PC-9 (cell line): Measurements from ENCODE around the gene RBMS3.

Experiments used
- CTCF ChIP-seq: fragments of 200-600 bp; sonication (generic); conservative IDR thresholded peaks from 2 replicates; pipeline ENCODE4 v1.6.1; 2017; ENCODE audit warnings: mixed run types, antibody characterized with exemption, mild to moderate bottlenecking, moderate library complexity
- EZH2 ChIP-seq: fragments of 200-600 bp; sonication (generic); IDR thresholded peaks from 2 replicates; pipeline ENCODE4 v1.8.0; 2017; ENCODE audit warnings: antibody characterized with exemption, low read depth

GRCh38 chr3:29695643-29696198 lies 414.9 kb downstream of the RBMS3 start:
- no peak for TF ChIP-seq EZH2
- TF ChIP-seq CTCF, result no peak
